ENCODE results near the gene PAQR5.

GRCh38 chr15:69271217-69271616, 27.5 kb upstream of the PAQR5 start:
- no peak for TF ChIP-seq CTCF (IDR thresholded peaks at IDR 0.05; ENCODE audit: low read depth, low read length, missing input control)
- no peak for TF ChIP-seq MAX (IDR thresholded peaks at IDR 0.05)
- no peak for TF ChIP-seq ATF3 (IDR thresholded peaks at IDR 0.05)
- no peak for TF ChIP-seq HNF4G (IDR thresholded peaks at IDR 0.05)
- TF ChIP-seq ZBTB33 (IDR thresholded peaks at IDR 0.05): no peak
- no peak for TF ChIP-seq EGR1 (IDR thresholded peaks at IDR 0.05; ENCODE audit: low read depth in 2 of 2)
- TF ChIP-seq GABPA (IDR thresholded peaks at IDR 0.05 in 1 of 2, conservative IDR thresholded peaks at IDR 0.05 in 1 of 2): no peak
- no peak for TF ChIP-seq REST (IDR thresholded peaks at IDR 0.05)
- TF ChIP-seq JUND (IDR thresholded peaks at IDR 0.05): no peak
- no peak for TF ChIP-seq FOXA1 (IDR thresholded peaks at IDR 0.05)
- TF ChIP-seq RAD21 (IDR thresholded peaks at IDR 0.05): no peak

Data from liver (tissue), 3 donors.